GM12864 (cell line): Measurements from ENCODE around the gene CIBAR2.

Source experiments
- DNase-seq: peaks from one replicate; pipeline ENCODE4 v3.0.0-alpha.2; 2011; ENCODE audit warnings: low read depth
- H3K4me3 ChIP-seq: 2 replicates; pipeline ENCODE4 v1.5.1; 2011; ENCODE audit warnings: mild to moderate bottlenecking, low read depth, low read length, control low read depth
- TF ChIP-seq, protein P1 (sequence below): IDR thresholded peaks from 2 replicates; pipeline ENCODE4 v1.5.1; 2011; ENCODE audit warnings: low read depth, mild to moderate bottlenecking, moderate library complexity, low read length, control low read depth, inconsistent platforms; ENCODE audit errors: missing control alignments

The CIBAR2 gene

DNA sequence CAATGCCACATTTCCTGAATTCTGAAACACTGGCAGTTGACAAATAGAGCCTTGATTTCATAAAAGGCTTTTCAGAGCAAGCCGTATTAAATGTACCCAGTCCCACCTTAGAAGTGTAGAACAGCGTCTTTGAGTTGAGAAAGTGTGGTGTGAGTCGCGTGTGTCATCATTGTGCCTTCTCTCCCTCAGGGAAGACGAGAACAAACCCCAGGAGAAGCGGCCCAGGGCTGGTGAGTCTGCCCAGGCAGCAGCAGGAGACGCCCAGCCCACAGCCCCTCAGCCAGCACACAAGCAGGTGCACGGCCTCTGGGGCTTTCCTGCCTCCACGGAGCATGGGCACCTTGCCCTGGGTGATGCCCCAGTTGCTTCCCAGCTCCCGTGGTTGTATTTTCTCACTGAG is 34.0 kb downstream of the CIBAR2 start:
- no peak overlapping the region for H3K4me3 ChIP-seq
- DNase-seq = no peak
- TF ChIP-seq, protein P1, sequence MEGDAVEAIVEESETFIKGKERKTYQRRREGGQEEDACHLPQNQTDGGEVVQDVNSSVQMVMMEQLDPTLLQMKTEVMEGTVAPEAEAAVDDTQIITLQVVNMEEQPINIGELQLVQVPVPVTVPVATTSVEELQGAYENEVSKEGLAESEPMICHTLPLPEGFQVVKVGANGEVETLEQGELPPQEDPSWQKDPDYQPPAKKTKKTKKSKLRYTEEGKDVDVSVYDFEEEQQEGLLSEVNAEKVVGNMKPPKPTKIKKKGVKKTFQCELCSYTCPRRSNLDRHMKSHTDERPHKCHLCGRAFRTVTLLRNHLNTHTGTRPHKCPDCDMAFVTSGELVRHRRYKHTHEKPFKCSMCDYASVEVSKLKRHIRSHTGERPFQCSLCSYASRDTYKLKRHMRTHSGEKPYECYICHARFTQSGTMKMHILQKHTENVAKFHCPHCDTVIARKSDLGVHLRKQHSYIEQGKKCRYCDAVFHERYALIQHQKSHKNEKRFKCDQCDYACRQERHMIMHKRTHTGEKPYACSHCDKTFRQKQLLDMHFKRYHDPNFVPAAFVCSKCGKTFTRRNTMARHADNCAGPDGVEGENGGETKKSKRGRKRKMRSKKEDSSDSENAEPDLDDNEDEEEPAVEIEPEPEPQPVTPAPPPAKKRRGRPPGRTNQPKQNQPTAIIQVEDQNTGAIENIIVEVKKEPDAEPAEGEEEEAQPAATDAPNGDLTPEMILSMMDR = no peak

DNA sequence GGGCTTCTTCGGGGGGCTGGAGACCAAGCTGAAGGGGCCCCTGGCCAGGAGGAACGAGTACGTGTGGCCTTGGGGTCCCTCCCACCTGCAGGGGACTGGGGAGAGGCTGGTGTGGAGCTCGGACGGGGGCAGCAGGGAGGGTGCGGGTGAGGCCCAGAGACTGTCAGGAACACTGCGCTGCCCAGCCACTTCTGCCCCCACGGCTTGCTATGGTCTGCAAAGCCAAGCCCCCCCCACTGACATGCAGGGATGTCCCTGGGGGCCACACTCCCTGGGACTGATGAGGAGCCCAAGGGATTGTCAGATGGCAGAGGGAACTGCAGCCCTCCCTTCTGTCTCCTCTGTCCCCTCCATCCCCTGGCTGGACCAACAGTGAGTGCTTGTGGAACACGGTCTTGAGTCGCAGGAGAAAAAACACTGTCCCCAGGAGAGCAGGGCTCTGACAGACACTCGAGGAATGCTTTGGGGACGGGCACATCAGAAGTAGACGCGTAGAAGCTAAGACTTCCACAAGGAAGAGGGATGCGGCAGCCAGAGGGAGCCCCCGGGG is 34.6 kb downstream of the CIBAR2 start:
- no peak overlapping the region for H3K4me3 ChIP-seq
- DNase-seq = no peak
- TF ChIP-seq, protein P1 = no peak

DNA sequence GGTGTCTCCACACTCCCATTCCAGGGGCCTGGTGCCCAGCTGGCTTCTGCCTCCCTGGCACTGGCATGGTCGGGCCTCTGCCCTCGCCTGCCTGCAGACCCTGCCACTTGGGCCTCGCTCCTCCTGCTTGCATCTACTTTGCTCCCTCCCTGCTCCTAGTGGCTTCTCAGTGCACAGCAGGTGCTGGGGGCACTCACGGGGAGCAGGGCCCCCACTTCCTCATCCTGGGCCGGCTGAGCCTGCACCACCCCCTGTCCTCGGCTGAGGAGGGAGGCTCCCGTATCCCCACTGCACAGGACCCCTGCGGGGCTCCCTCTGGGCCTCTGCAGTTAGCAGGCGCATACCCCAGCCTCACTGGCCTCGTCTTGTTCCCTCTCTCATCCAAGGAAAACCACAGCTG is 35.2 kb downstream of the CIBAR2 start:
- TF ChIP-seq, protein P1 = peak; percentile 18
- DNase-seq = no peak
- no peak overlapping the region for H3K4me3 ChIP-seq

DNA sequence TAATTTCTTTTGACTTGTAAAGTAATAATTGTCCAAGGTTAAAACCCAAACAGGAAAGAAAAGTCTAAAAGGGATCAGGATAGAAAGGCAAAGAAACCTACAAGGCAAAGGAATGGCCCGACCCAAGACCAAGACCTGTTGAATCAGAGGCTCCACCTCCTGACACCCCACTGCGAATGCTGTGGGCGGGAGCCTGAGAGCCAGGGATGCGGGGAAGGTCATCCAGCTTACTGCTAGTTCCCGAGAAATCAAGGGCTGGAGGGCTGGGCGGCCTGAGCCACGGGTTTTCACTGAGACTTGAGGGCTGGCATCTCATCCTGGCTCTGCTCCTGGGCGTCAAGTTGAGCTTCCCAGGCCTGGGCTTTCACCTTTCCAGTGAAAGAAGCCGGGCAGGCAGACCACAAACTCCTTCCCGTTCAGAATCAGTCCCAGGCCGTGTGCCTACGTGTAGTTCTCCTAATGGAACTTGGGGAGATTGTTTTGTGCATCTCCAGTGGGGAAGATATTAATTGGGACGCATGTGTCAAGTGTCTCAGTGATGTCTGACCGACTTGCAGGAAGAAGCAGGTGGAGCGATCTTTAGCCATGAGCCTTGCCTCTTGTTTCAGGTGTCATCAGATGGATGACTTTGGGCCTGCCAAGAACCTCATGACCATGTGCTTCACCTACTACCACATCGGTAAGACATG is 36.9 kb downstream of the CIBAR2 start:
- no peak overlapping the region for H3K4me3 ChIP-seq
- DNase-seq = no peak
- TF ChIP-seq, protein P1 = no peak

DNA sequence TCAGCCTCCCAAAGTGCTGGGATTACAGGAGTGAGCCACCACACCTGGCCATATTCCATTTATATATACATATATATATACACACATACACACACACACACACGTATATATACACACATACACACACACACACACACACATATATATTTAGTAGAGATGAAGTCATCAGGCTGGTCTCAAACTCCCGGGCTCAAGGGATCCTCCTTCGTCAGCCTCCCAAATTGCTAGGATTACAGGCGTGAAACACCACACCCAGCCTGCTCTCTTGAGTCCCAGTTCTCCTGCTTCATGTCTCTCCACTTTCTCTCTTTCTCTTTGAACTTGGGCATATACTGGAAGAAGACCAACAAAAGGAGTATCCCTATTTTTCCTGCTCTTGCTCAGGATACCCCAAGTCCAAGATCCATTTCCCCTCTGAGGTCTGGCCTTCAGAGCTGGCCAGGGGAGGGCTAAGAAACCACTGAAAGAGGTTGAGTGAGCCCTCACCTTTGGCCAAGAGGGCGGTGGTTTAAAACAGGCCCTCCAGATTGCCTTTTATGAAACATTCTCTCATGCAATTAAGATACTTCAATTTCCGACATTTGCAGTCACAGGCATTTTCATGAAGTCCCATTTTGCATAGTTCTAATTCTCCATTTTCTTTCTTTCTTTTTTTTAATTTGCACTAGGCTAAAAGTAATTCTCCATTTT is 37.9 kb downstream of the CIBAR2 start:
- TF ChIP-seq, protein P1 = no peak
- no peak for DNase-seq
- H3K4me3 ChIP-seq = no peak overlapping the region

DNA sequence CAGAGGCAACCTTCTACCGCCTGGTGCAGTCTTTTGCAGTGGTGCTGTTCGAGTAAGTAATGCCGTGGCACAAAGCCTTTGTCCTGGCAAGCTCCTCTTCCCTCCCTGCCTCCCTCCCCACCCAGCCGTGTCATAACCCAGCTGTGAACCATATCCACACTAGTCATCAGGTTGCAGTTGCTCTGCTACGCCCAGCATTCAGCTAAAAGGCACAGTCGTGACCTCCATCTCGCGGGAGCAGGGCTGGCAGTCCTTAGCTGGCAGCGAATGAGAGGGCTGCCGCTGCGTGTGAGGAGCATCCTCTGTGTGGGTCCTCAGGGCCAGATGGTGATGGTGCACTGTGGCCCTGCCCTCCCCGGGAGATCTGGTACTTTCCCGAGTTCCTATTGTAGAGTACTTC is 39.3 kb downstream of the CIBAR2 start:
- H3K4me3 ChIP-seq = no peak overlapping the region
- TF ChIP-seq, protein P1 = no peak
- DNase-seq = no peak
